GM12874 (cell line): ENCODE results near the gene LIAS.

ENCODE experiments used
- CTCF ChIP-seq: IDR thresholded peaks from 2 replicates; pipeline ENCODE4 v1.5.1; 2011; ENCODE audit warnings: low read depth, mild to moderate bottlenecking, control low read depth, low read length, moderate library complexity; ENCODE audit not compliant: insufficient read depth

Gene LIAS

GRCh38 chr4:39526765-39527295 lies 68.0 kb downstream of the LIAS start:
- TF ChIP-seq CTCF = no peak

GRCh38 chr4:39527296-39528060 lies 68.6 kb downstream of the LIAS start, which contains the start of gene UGDH:
Gene UGDH, minus strand, starts transcription at chr4:39527439. Its CDS starts 5,927 bp downstream, at chr4:39521512.
- 0 out of 2 replicates have a peak, but pooled peaks have one; percentile 16 for TF ChIP-seq CTCF

- TF ChIP-seq CTCF = no peak
These were observed 69.2 kb downstream of the LIAS start for GRCh38 chr4:39528061-39528465.
